Central memory CD4-positive, alpha-beta T cell (primary cell): ENCODE results near the gene FBXO42.
"Not testable (repeated sequence)": the region's sequence is repeated elsewhere in the genome, so short reads cannot be mapped to it uniquely, and the experiment has no call there.

Experiments
- DNase-seq: peaks from one replicate; pipeline ENCODE4 v3.0.0; 2022

The FBXO42 gene

DNA sequence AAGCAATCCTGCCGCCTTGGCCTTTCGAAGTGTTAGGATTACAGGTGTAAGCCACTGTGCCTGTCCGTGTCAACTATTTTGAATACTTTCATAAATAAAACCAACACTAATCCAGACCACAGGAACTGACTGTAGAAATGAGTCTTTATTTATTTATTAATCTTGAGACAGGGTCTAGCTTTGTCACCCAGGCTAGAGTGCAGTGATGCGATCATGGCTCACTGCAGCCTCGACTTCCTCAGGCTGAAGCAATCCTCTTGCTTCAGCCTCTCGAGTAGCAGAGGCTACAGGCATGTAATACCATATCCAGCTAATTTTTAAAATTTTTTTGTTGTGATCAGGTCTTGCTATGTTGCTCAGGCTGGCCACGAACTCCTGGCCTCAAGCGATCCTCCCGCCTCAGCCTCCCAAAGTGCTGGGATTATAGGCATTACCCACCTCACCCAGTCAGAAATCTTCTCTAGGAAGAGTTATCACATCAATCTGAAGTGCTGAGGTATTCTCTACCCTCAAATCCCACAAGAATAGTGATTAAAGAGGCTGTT lies 93.6 kb downstream of the FBXO42 start:
- no peak for DNase-seq

DNA sequence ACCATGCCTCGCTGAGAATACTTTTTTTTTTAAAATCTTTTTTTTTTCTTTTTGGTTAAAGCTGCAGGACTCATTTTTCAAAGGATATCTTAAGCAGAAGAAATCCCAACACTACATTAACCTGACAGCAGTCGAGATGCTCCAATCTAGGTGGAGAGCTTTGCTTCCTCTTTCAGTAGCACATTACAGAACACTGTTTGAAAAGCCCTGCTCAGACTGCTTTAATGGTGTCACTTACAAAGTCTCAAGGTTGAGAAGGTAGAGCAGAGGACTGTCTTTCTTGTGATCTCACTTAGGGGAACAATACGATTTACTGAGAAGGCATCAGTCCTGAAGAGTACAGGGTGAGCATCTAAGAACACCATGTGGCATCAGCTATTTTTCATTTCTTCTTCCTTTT lies 94.3 kb downstream of the FBXO42 start:
- DNase-seq, result no peak

DNA sequence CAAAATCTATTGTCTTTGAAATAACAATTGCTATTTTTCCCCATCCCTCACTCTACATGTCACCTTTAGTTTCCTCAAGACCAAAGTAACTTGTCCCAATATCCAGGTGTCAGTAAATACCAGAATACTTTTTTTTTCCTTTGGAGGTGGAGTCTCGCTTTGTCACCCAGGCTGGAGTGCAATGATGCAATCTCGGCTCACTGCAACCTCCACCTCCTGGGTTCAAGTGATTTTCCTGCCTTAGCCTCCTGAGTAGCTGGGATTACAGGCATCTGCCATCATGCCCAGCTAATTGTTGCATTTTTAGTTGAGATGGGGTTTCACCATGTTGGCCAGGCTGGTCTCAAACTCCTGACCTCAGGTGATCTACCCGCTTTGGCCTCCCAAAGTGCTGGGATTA lies 94.7 kb downstream of the FBXO42 start:
- not testable (repeated sequence) for DNase-seq

DNA sequence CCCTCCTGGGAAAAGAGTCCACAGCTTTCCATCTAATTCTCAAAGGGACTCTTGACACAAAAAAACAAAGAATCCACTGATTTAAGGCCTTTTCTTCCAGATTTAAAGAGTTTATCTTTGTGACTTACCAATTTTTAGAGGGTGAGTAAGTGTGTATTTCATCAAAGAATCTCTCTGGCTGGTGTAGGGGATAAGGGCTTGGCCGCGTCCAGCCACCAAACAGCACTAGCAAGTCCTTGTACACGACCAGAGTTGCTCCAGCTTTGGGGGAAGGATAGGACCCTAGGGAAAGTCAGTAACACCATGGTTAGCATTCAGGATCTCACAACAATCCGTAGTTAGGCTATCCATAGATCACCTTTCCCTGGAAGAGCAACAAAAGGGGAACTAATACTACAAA lies 95.8 kb downstream of the FBXO42 start:
- no peak for DNase-seq

DNA sequence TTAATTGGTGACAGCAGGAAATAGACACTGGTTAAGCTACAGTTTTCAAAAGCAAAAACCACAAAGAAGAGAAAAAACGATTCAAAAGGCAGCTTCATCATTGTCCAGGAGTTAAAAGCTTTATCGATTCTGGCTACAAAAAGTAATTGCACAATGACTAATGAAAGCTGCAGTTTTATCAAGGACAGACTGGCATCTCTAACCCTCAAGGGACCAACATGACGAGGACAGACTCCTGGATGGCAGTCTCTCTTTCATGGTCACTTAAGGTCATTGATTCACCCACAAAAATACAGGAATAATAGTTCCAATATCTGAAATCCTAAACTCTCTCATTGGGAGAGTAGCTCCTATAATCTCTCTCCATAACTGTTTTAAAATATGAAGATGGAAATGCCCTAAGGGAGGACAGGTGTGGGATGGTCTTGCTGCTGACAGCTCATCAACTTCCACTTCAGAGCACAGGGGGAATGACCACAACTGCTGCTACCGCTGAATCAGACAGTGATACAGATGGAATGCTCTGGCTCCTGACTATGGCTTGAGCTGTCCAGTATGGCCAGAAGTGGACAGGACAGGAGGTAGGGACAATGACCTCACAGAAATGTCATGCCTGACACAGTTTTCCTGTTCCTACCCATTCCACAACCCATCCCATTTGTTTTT lies 97.9 kb downstream of the FBXO42 start:
- no peak for DNase-seq

DNA sequence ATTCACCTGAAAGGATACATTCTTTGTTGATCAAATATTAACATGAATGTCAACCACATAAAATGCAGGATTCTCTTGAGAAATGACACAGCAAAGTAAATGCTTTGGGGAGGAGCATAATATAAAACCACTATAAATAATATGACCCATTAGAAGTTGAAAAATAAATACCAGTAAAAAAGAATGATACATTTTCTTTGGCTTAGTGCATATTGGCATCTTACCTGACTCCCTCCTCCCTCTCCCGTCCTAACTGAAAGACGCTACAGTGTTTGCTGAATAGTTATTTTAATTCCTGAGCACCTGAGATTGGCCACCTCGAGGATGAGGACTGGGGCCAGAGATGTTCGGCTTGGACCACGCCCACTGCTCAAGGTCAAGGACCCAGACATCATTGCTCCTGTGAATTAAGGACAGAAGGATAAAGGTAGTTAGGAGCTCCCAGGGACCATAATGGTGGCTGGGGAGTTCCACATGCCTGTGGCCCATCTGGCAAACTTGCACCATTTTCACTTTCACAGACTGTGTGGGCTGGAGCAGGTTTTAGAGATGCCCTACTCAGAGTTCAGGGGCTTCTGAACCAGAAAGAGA lies 98.9 kb downstream of the FBXO42 start:
- DNase-seq, result no peak

DNA sequence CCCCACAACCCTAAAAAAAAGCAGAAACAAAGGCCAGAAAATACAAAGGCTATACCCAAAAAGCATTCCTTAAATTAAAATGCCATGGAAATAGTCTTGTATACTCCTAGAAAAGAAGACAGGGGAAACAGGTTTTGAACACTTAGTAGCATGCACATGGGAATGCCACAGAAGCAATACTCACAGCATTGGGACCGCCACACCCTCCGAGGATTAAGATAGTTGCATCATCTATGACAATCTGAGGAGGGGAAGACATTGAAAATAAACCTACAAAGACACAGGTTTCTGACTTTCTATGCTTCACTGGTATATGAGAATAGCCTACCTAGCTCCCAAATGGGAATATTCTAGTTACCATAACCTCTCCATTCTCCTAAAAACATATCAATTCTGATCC lies 99.4 kb downstream of the FBXO42 start:
- no peak for DNase-seq

DNA sequence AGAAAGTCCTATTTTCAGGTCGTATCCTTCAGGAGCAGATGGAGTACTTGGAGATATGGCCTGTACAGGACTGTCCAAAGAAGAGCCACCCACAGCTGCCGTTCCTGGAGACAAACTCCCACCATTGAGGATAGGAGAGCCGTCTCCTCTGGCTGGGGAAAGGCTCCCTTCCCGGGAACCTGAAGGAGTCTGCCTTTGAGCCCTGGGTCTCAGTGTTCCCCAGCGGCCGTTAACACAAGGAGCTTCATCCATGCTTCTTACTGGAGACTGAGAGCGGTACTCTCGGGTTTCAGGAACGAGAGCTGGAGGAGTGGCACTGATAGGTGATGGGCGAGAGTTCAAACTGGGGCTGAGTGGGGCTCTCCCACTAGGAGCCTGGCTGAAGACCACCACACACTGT lies 100.9 kb downstream of the FBXO42 start:
- no peak for DNase-seq

DNA sequence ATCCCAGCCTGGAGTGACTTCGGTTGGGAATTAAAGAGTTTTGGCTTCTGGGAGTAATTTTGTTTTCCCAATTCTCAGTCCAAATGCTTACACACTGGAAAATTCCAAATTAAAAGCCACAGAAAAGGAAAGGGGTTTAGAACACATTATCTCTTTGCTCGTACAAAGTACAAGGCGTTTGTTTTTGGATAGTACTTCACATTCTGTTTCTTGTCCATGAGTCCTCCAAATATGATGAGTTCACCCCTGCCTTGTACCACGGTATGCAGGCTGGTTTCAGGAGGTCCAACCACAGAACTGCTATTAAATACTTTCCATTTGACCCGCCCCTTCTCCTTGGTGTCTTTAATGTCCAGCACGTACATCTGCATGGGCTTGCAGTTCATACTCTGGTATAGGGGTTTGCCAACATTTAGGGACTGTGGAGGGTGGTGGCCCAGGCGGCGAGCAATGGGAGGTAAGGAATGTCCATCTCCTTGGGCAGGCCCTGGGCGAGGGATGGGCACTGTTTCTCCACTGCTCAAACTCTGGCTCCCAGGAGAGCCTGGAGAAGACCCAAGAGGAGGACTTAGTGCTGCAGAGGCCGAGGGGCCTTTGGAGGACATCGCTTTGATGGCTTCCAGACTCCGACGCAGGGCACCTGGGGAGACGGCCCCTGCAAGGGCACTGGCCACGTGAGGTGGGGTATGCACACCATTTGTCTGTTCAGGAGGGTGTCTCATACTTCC lies 101.6 kb downstream of the FBXO42 start:
- no peak for DNase-seq

DNA sequence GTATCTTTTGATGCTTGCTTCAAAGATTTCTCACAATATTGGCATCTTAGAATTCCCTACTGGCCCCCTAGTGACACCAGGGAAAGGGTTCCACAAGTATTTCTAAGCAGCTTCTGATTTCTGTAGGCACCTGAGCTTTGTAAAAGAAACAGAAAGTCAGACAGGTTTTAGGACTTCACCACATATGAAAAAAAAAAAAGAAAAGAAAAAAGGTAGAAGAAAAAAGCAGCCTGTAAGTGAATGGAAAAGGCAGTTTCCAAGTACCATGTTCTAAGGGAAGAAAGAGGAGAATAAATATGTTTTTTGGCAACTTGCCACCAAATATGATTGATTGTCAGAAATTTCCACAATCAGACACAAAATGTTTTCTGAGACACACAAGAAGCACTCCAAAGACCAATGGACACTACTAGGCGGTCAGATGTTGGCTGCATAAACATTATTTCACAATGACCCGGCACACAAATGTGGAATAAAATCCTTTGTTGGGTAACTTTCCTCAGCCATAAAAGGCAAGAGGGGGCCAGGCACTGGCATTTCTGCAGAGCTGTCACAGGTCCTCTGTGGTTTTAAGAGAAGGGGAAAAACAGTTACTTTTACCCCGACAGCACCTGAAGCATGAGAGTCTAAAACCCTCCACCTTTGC lies 102.6 kb downstream of the FBXO42 start:
- no peak for DNase-seq

DNA sequence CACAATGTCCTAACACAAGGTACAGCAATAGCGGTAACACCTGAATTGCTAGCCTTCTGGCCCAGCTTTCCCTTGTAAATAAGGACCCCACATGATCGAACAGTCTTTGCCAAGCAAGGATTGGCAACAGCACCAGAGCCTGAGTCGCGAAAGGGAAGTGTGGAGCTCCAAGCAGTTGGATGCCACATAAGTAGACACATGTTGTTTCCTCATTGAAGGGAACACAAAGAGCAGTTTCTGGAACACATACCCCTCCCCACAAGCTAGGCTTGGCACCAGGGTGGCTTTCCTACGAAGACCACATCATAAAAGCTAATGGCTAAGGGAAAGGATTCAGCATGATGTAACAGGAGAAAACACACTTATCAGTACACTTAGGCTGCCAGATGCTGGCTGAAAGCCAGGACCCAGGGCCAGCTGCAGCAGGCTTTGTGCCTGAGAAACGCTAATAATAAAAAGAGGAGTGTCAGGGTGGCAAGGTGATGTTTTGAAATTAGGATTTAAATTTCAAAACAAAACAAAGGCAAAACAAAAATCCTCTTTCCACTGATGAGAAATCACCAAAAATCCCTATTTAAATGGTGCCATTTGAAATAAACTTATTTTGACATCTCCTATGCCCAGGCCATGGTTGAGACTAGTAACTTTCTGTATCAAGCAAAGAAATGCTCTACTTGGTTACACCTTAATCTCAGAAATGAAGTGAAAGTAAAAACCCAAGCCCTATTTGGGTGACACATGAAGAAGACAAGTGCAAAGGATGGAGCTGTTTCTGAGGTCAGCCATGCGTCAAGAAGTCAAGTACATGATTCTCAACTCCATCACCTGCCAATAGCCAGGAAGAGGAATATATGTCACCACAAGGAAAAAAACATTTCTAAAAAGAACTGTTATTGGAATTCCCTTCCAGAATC lies 103.4 kb downstream of the FBXO42 start:
- no peak for DNase-seq

DNA sequence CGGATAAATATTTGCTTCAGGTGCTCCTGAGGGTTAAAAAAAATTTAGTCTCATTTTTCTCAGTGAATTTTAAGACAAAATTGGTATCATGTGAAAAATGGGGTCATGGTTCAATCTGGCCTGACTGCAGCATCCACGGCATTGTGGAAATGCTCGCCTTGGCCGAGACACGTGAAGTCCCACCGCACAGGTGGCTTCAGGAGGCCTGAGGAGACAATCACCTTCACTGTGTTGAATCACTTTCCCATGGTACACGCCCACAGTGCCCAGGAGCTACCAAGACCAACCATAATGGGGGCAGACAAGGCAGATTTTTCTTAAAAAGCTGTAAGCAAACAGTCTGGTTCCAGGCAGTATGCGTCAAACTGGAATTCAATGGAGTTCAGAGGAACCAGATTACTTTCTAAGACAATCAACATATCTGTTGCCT lies 104.3 kb downstream of the FBXO42 start:
- DNase-seq, result no peak

DNA sequence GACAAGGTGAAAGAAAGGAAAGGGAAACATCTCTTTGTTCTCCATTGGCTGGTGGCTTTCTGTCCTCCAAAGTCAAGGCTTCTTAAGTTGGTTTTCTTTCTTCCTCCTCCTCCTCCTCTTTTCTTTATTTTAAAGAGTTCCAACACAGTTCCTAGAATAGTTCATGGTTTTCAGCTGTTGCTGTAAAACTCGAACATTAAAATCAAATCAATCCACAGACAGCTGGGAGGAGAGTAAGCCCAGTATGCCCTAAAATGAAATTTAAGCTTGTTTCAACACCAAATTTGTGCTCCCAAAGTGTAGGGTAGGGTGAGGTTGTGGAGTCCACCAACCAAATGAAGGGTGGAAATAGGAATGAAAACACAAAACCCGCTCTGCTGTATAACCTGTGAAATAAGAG lies 104.8 kb downstream of the FBXO42 start:
- no peak for DNase-seq

DNA sequence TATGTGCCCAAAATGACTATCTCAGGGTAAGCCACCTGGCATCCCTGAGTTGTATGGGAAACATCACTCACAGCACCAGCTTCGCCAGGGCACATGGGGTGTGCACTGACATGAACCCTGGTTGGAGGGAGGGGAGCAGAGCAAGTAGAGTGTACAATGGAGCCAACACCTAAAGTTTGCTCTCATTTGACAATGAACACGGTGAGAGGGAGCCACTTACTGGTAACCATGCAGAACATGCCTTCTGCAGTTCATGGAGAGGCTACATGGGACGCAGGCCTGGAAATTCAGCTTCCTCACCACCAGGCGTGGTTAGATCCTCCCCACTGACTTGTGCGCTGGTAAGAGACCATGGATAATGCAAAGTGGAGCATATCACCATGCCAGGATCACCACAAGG lies 105.3 kb downstream of the FBXO42 start:
- DNase-seq, result no peak

DNA sequence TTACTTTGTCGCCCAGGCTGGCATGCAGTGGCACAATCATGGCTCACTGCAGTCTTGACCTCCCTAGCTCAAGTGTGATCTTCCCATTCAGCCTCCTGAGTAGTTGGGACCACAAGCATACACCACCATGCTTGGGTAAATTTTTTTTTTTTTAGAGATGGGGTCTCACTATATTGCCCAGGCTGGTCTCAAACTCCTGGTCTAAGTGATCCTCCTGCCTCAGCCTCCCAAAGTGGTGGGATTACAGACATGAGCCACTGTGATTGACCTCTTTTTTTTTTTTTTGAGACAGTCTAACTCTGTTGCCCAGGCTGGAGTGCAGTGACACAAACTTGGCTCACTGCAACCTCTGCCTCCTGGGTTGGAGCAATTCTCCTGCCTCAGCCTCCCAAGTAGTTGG lies 106.0 kb downstream of the FBXO42 start:
- DNase-seq, result not testable (repeated sequence)

DNA sequence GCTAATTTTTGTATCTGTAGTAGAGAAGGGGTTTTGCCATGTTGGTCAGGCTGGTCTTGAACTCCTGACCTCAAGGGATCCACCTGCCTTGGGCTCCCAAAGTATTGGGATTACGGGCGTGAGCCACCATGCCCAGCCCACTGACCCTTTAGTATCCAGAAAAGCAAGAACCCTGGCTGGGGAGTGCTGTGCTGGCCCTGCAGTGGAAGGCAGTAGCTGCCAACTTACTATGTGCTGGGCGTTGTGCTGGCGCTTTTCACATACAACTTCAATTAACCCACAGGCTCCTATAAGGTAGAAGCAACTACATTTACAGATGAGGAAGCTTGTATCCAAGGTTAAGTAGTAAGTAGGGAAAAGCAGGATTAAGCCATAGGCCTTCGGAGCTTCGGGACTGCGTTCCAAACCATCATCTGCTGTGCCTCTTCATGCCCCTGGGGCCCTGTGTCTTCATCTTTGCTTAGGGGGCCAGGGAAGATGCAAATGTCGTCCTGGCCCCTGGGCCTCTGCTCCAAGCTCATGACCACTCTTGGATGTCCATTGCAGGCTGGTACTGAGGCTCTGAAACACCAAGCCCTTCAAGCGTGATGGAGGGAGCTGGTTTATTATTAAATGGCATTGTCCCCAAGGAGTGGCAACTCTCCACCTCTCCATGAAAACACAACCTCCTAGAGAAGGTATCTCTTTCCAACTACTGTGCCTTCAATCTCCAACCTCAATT lies 106.6 kb downstream of the FBXO42 start:
- DNase-seq, result no peak

DNA sequence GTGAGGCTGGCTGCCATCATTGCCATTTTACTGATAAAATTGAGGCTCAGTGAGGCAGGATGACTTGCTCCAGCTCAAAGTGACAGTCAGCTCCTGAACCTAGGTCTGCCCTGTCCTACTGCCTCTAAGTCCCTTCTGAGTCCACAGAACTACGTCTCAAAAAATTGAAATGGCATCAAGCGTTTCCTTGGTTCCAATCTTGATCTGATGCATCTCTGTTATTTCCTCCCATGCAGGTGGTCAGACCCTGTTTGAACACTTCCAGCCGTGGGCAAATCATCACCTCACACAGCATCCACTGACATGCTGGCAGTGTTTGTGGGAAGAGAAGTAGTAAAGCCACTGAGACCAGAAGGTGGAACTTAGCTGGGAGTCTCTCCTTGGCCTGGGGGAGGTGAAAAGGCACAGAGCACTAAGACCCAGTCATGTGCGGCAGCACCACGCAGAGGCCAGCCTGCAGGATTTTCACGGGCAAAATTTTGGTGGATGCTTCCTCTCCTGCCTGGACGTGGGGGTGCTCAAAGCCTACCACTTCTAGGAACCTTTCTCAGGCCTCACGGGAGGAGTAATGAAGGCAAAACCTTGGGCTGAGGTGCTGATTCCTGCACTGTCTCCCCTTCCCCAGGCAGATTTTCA lies 107.5 kb downstream of the FBXO42 start:
- no peak for DNase-seq

DNA sequence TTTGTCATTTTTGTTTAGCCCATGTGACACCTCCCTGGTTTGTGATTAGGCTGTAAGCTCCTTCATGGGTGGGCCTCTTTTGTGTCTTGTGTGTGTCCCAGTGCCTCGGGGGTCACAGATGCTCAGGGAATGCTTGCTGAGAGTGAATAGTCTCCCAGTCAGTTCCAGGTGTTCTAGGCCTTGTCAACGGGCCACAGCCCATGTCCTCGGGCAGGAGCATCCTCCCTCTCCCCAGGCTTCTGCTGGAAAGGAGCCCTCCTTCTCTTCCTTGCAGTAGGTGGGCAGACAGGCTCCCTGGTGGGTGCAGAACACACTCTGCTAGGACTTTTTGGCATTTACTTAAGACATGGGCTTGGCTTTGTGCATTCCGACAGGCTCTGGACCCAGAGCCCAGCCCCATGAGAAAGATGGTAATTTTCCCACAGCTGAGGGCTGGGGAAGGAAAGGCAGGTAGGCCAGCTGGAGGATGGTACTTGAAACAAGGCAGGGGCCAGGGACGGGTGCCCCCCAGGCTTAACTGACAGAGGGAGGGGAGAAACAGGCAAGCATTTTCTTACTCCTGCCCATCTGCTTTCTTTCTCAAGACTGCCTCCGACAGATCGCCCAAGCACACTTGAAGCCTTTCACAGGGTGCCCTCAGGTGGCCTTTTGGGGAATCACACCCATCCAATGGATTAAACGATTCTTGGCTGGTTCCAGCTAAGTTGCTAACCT lies 108.2 kb downstream of the FBXO42 start:
- DNase-seq, result peak; percentile 64

DNA sequence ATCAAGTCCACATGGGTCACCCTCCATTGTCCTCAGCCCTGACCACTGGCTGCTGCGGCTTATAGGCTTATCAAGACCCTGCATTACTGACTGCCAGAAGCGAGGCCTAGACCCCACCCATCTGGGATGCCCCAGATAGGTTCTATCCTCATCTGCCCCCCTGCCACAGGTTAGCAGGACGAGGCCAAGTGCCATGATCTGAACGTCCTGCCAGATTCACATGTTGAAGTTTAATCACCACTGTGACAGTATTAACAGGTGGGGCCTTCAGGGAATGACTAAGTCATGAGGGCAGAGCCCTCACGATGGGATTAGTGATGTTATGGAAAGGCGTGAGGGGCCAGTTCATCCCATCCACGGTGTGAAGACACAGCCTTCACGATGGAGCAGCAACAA lies 109.1 kb downstream of the FBXO42 start:
- DNase-seq, result no peak

DNA sequence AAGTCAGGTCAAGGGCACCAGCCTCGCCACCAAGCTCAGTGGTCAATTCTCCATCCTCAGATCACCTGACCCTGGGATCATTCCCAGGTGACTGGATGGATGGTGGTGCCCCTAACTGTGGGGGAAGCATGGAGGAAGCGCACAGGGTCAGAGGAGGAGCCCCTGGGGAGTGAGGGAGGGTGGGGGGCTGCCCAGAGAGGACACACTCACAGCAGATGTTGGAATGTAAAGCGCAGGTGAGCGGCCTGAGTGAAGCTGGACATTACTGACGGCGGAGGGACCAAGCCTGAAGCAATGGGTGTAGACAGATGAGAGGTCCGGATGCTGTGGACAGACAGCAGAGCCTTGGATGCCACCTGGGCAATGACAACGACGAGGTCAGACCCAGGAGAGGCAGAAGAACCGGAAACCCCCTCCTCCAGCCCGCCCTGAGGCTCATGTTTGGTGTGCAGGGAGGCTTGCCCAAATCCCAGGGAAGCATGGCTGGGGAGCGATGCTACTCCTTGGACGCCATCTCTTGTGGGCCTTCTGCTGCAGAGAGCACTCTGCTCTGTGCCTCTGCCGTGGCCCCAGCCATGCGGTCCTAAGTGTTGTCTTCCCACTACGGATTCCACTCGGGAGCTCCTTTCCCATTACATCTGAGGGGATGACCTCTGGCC lies 109.6 kb downstream of the FBXO42 start:
- no peak for DNase-seq
